Keratinocyte (primary cell): ENCODE data around the gene G3BP1. TPM values are rescaled to one million over a fixed set of nuclear protein-coding genes. Genes with fewer than 3 reads are reported as not detected.
"Not testable (repeated sequence)": the region's sequence is repeated elsewhere in the genome, so short reads cannot be mapped to it uniquely, and the experiment has no call there.

Experiments
- DNase-seq: peaks from one replicate; pipeline ENCODE4 v3.0.0-alpha.2; 2011; ENCODE audit warnings: low read depth, missing footprints, low spot score
- FAIRE-seq: peaks from 2 replicates; lab custom pipeline; 2011; peaks lifted over from hg19 to GRCh38; lab: Jason Lieb, UNC
- H2AFZ ChIP-seq: 2 replicates; pipeline ENCODE4 v1.6.0; 2012; ENCODE audit warnings: low read length, control low read depth, inconsistent platforms; ENCODE audit not compliant: control insufficient read depth
- H3K27ac ChIP-seq: 2 replicates; pipeline ENCODE4 v1.5.1; 2011; ENCODE audit warnings: low read length; ENCODE audit not compliant: control insufficient read depth, insufficient read depth
- H3K27me3 ChIP-seq: 3 replicates; pipeline ENCODE4 v1.6.0; 2011; ENCODE audit warnings: low read length; ENCODE audit not compliant: control insufficient read depth, insufficient read depth; ENCODE audit errors: extremely low read depth
- H3K36me3 ChIP-seq, 2 experiments: 2 replicates in 1 of 2; 3 replicates in 1 of 2; pipeline ENCODE4 v1.5.1; 2011; ENCODE audit warnings: low read length in 2 of 2, mild to moderate bottlenecking in 1 of 2; ENCODE audit not compliant: control insufficient read depth in 2 of 2, insufficient read depth in 2 of 2; ENCODE audit errors: extremely low read depth in 1 of 2
- H3K4me1 ChIP-seq: 3 replicates; pipeline ENCODE4 v1.5.1; 2011; ENCODE audit warnings: low read length; ENCODE audit not compliant: control insufficient read depth, insufficient read depth; ENCODE audit errors: extremely low read depth
- H3K4me2 ChIP-seq: 3 replicates; pipeline ENCODE4 v1.6.0; 2011; ENCODE audit warnings: low read depth, low read length; ENCODE audit not compliant: control insufficient read depth, insufficient read depth; ENCODE audit errors: extremely low read depth
- H3K4me3 ChIP-seq, 3 experiments: fragments of 200-600 bp in 1 of 3; sonication (generic) in 1 of 3; 2 replicates in 2 of 3; 3 replicates in 1 of 3; pipeline ENCODE4 v1.5.1; 2011 to 2016; ENCODE audit warnings: low read length in 3 of 3, mild to moderate bottlenecking in 3 of 3, control low read depth in 2 of 3, inconsistent platforms in 1 of 3, low read depth in 1 of 3, mixed read lengths in 1 of 3, mixed run types in 1 of 3, moderate library complexity in 1 of 3; ENCODE audit not compliant: control insufficient read depth in 2 of 3, insufficient read depth in 2 of 3; ENCODE audit errors: extremely low read depth in 1 of 3
- H3K79me2 ChIP-seq: 2 replicates; pipeline ENCODE4 v1.6.0; 2012; ENCODE audit warnings: low read length; ENCODE audit not compliant: control insufficient read depth, insufficient read depth
- H3K9ac ChIP-seq: 3 replicates; pipeline ENCODE4 v1.6.0; 2011; ENCODE audit warnings: low read length; ENCODE audit not compliant: control insufficient read depth, insufficient read depth; ENCODE audit errors: extremely low read depth
- H3K9me1 ChIP-seq: 3 replicates; pipeline ENCODE4 v1.6.0; 2011; ENCODE audit warnings: low read length; ENCODE audit not compliant: control insufficient read depth, insufficient read depth; ENCODE audit errors: extremely low read depth
- H3K9me3 ChIP-seq: 2 replicates; pipeline ENCODE4 v1.5.1; 2012; ENCODE audit warnings: low read depth, low read length; ENCODE audit not compliant: control insufficient read depth
- H4K20me1 ChIP-seq: 3 replicates; pipeline ENCODE4 v1.6.0; 2011; ENCODE audit warnings: low read length; ENCODE audit not compliant: control insufficient read depth, insufficient read depth; ENCODE audit errors: extremely low read depth
- CTCF ChIP-seq, 3 experiments: IDR thresholded peaks in 1 of 3; conservative IDR thresholded peaks in 1 of 3; optimal IDR thresholded peaks in 1 of 3; 2 replicates in 2 of 3; 3 replicates in 1 of 3; pipeline versions ENCODE3 to v1.5.1; 2011; ENCODE audit warnings: low read length in 3 of 3, mild to moderate bottlenecking in 3 of 3, moderate library complexity in 2 of 3, control low read depth in 1 of 3, inconsistent platforms in 1 of 3; ENCODE audit not compliant: insufficient read depth in 2 of 3; ENCODE audit errors: extremely low read depth in 1 of 3
- EZH2 ChIP-seq: IDR thresholded peaks from one replicate; pipeline ENCODE4 v1.6.1; 2012; ENCODE audit warnings: inconsistent platforms, mild to moderate bottlenecking, low read length, moderate library complexity
- dilution Hi-C: fragments of 300-500 bp; cut with MboI; formaldehyde crosslinking; loops from one replicate; pipeline ENCODE4 v1.7.0; 2020; ENCODE audit warnings: low sequenced_read_pairs; ENCODE audit not compliant: extremely low pct_ligation_motif_present
- polyA plus RNA-seq, 5 experiments: library from polyadenylated mRNA; depleted of rRNA in 3 of 5; stranded (reverse) in 3 of 5; stranded (forward) in 1 of 5; unstranded in 1 of 5; fragments of >200 nt; gene quantifications; 1 replicate in 1 of 5; 2 replicates in 3 of 5; 3 replicates in 1 of 5; pipeline versions ENCODE4 v1.2.1 to v1.2.3, GENCODE V29; 2011 to 2012; ENCODE audit warnings: missing spikeins in 2 of 5, low read depth in 1 of 5, low replicate concordance in 1 of 5

Gene G3BP1
- polyA plus RNA-seq, 1 donor (not counting 4 experiments of a cell fraction or from before 2014, with no cell fraction given): 137 TPM

- Histone ChIP-seq H3K27me3 (no peaks in the 10 kb centered on the region), H3K79me2 (no peaks in the 10 kb centered on the region), H3K36me3 (no peaks in the 10 kb centered on the region), H3K9me3 (peaks cover 2% of the 10 kb centered on the region), H3K4me1 (peaks cover 15% of the 10 kb centered on the region), H4K20me1 (no peaks in the 10 kb centered on the region), H2AFZ (no peak overlapping the region), H3K9ac (no peak overlapping the region), H3K4me3 (no peak overlapping the region), H3K27ac (no peak overlapping the region), H3K9me1 (no peaks in the 10 kb centered on the region), H3K4me2 (no peak overlapping the region)
- FAIRE-seq: no peak
- no peak for TF ChIP-seq CTCF (optimal IDR thresholded peaks at IDR 0.05 in 1 of 3, IDR thresholded peaks at IDR 0.05 in 1 of 3, conservative IDR thresholded peaks at IDR 0.05 in 1 of 3; ENCODE audit: extremely low read depth in 1 of 3, insufficient read depth in 2 of 3, low read length in 3 of 3)
- TF ChIP-seq EZH2: no peak
- dilution Hi-C loops: no loop called here
- DNase-seq: no peak
Measured at GRCh38 chr5:151724360-151724759, 47.4 kb upstream of the G3BP1 start.

- dilution Hi-C loops, H3K36me3 ChIP-seq, H3K79me2 ChIP-seq, H3K27ac ChIP-seq, DNase-seq, FAIRE-seq, H3K9me3 ChIP-seq, H2AFZ ChIP-seq, H4K20me1 ChIP-seq, H3K4me1 ChIP-seq, H3K27me3 ChIP-seq, H3K9ac ChIP-seq, H3K4me3 ChIP-seq, H3K4me2 ChIP-seq, H3K9me1 ChIP-seq: not testable (repeated sequence)
Measured at GRCh38 chr5:151729597-151729996, 42.2 kb upstream of the G3BP1 start.

GRCh38 chr5:151730381-151730780, 41.4 kb upstream of the G3BP1 start:
- Histone ChIP-seq H3K9me1 (no peaks in the 10 kb centered on the region), H3K79me2 (no peaks in the 10 kb centered on the region), H3K36me3 (no peaks in the 10 kb centered on the region), H3K4me2 (no peak overlapping the region), H3K4me3 (no peak overlapping the region), H3K9ac (no peak overlapping the region), H3K27ac (no peak overlapping the region), H4K20me1 (no peaks in the 10 kb centered on the region), H2AFZ (no peak overlapping the region), H3K9me3 (peaks cover 4% of the 10 kb centered on the region), H3K27me3 (no peaks in the 10 kb centered on the region), H3K4me1 (no peaks in the 10 kb centered on the region)
- DNase-seq: no peak
- FAIRE-seq: no peak
- TF ChIP-seq CTCF (optimal IDR thresholded peaks at IDR 0.05 in 1 of 3, IDR thresholded peaks at IDR 0.05 in 1 of 3, conservative IDR thresholded peaks at IDR 0.05 in 1 of 3; ENCODE audit: extremely low read depth in 1 of 3, insufficient read depth in 2 of 3, low read length in 3 of 3) (no peak), EZH2 (no peak)
- dilution Hi-C loops: no loop called here
